ENCODE data around the gene NFIC.
"Not testable (repeated sequence)": the region's sequence is repeated elsewhere in the genome, so short reads cannot be mapped to it uniquely, and the experiment has no call there.

Gene NFIC

DNA sequence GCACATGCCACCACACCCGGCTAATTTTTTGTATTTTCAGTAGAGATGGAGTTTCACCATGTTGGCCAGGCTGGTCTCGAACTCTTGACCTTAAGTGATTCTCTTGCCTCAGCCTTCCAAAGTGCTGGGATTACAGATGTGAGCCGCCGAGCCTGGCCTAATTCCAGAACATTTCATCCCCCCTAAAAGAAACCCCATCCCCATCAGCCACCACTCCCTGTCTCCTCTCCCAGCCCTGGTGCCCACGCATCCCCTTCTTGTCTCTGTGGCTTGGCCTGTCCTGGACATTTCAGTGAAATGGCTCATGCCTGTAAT is 63.9 kb downstream of the NFIC start:
- DNase-seq = not testable (repeated sequence)

DNA sequence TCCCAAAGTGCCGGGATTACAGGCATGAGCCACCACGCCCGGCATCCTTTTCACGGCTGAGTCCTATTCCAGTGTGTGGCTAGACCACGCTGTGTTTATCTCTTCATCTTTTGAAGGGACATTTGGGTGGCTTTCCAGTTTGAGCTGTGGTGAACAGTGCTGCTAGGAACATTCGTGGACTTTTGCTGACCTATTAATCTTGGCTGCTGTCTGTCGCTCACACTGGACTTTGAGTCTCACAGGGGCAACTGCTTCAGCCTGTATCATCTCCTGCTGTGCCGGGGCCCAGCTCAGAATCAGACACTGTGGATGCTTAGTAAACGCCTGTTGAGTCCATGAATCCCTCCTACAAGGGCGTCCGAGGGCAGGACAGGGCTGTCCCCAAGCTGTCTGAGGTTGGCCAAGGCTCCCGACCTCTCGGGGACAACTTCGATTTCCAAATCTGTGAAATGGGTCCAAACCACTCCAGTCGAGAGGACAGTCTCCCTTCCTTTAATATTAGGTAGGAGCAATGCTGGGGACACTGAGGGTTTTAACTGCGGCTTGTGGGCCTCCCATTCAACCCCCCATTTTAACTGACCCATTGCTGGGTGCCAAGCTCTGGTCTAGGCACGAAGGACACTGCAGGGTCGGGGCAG is 65.5 kb downstream of the NFIC start:
- DNase-seq = no peak

DNA sequence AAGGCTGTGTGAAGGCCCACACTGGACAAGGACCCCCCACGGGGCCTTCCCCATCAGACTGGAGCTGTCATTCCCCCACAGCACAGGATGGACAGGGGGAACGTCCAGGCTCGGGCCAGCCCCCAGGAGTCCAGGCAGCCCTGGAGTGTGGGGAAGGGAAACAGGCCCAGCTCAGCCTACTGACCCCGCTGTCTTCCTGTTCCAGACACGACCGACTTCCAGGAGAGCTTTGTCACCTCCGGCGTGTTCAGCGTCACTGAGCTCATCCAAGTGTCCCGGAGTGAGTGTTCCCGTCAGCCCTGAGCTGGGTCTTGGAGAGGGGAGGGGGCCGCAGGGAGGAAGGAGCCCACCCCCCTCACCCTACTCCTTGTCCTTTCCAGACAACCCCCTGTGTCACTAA is 66.9 kb downstream of the NFIC start:
- no peak for DNase-seq

DNA sequence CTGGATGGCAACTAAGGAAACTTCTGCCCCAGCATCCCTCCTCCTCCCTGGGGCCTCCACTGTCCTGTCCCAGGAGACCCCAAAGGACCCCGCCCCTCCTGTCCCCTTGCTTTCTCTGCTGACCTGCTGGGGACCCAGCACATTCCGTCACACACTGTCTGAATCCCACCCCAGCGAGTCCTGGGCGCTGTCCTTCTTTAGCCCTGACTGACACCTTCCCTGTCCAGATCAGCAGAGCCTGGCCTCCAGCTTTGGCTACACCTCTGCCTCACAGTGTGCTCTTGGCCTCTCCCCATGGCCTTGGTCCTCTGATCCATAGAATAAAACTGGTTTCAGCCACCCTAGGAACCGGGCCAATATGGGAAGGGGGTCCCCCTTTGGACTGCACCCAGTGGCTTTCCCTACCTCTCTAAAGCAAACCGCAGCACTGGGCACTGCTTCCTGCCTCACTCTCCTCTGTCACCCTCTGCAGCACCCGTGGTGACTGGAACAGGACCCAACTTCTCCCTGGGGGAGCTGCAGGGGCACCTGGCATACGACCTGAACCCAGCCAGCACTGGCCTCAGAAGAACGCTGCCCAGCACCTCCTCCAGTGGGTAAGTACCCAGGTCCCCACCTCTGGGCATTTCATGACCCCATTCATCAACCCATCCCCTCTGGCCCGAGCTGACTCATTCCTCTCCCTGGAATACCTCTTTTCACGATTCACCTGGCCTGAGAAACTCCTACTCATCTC is 67.6 kb downstream of the NFIC start:
- no peak for DNase-seq

DNA sequence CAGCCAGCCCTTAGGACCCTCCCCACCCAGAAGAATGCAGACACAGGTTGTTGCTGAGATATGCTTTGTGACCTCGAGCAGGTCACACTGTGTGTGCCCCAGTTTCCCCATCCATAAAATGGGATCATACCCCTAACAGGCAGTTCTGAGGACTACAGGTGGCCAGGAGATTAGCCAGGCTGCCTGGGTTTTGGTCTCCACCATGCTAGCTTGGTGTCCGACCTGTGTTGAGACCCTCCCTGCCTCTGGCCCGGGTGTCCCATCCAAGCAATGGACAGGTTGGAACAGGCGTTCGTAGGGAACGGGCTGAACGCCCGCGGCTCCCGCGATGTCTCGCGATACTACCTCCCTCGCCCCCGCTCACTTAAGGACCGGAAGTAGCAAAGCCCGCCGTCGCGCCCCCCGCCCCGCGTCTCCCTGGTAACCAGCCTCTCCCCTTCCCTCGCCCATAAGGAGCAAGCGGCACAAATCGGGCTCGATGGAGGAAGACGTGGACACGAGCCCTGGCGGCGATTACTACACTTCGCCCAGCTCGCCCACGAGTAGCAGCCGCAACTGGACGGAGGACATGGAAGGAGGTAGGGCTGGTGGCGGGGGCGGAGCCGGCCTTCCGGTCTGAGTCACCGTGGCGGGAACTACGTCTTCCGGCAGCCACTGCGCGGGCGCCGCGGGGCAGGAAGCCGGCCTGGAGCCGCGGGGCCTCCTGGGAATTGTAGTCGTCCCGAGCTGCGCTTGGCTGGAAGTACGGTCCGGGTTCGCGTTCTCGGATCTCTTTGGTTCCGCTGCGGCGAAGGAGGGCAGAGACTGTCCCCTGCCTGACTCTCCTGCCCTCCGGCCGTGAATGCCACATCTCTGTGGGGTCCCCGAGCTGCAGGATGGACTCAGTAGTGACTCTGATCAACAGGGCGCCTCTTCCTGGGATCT is 68.5 kb downstream of the NFIC start:
- peak; percentile 94 for DNase-seq

DNA sequence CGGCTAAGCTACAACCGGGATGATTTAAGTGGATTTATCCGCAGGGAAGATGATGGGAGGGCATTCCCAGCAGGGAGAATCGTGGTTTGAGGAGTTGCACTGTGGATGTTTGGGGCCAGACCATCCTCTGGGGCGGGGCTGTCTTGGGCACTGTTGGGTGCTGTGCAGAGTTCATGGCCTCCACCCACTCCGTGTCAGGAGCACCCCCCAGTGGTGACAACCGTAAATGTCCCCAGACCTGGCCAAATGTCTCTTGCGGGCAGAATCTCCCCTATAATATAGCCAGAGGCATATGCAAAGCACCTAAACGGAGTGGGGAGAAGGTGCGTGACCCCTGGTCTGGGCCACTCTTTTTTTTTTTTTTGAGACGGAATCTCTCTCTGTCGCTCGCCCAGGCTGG is 73.7 kb downstream of the NFIC start:
- DNase-seq = no peak

DNA sequence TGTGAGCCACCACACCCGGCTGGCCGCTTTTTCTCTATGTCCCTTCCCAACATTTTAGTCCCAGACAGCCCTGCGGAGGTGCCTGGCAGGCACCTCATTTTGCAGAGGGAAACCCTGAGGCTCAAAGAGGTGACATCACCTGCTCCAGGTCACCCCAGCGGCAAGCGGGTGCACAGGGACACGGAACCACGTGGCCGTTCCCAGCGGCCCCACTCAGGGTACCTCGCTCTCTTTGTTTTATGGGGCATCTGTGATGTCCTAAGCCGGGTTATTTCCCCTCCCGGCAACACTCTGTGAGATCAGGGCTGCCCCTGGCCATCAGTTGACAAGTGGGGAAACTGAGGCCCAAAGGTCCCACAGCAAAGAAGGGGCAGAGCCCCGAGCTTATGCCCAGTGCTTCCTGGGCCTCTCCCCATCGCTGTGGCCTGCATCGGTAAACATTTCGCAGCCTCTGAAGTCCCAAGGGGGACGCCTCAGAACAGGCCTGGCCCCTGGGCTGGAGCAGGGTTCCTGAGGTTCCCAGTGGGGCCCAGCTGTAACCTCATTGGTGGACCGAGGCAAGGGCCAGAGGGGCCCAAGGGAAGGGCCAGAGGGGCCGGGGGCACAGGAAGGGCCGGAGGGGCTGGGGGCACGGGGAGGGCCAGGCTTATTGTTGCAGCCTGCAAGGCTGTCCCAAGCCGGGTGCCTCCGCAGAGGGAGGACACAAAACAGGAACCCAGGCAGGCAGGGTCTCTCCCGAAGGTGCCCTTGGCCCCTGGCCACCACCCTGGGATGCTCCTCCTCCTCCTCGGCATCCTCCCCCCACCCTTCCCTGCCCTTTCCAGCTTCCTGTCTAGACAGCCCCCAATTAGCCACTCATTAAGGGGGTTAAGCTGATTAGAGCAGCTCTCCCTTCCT is 75.0 kb downstream of the NFIC start:
- DNase-seq = no peak

DNA sequence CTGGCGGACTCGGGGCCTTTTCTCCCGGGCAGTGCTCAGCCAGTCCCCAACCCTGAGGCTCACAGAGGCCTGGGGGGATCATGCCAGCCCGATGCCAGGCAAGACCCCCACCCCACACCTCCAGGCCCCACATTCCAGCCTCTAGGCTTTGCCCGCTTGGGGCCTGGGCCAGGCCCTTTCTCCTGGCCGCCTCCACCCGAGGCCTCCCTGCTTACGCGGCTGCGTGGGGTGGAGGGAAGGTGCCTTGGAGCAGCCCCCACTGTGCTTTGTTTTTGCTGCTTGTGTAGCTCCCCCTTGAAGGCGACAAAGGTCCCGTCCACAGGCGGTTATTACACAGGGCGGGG is 75.6 kb downstream of the NFIC start:
- DNase-seq = no peak

DNA sequence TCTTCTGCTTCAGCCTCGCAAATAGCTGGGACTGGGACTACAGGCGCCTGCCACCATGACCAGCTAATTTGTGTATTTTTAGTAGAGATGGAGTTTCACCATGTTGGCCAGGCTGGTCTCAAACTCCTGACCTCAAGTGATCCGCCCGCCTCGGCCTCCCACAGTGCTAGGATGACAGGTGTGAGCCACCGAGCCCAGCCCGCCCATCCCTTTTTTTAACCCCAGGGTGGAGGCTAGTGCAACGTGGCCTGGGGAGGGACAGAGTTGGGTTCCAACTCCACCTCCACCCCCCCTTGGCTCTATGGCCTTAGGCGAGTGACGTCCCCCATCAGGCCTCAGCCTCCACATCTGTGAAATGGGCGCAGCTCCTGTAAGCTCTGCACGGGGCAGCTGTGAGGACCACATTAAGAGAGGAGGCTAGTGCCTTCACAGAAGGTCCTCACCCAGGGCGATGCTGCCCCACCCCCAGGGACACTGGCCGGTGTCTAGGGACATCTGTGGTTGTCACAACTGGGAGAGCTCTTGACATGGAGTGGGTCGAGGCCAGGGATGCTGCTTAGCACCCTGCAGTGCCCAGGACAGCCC is 76.2 kb downstream of the NFIC start:
- no peak for DNase-seq

DNA sequence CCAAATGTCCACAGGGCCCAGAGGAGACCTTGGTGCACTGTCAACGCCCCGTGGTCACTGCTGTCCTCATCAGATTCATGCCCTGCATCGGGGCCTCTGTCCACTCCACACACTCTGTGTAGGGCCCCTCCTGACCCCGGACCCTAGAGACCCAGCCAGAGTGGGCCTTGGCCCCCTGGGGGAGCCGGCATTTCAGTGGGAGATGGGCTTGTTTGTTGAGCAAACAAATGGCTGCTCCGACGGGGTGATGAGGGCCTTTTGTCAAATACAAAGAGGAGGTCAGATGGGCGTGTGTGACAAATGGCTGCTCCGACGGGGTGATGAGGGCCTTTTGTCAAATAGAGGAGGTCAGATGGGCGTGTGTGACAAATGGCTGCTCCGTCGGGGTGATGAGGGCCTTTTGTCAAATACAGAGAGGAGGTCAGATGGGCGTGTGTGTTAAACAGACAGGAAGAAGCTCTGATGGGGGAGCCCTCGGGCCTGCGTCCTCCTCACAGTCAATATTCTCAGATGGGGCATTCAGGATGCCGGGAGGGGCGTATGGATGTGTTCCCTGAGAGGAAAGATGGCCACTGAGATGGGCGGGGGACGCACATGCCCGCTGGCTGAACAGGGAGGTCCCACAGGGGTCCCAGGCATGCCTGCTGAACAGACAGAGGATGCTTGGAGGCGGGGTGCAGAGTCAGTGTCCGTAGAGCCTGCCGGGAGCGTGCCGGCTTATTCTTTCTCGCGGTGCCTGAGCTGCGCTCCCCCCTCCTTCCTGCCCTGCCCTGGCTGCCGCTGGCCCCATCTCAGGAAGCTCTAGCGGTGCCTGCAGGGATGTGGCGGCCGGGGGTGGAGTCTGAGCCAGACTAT is 77.7 kb downstream of the NFIC start:
- DNase-seq = no peak

DNA sequence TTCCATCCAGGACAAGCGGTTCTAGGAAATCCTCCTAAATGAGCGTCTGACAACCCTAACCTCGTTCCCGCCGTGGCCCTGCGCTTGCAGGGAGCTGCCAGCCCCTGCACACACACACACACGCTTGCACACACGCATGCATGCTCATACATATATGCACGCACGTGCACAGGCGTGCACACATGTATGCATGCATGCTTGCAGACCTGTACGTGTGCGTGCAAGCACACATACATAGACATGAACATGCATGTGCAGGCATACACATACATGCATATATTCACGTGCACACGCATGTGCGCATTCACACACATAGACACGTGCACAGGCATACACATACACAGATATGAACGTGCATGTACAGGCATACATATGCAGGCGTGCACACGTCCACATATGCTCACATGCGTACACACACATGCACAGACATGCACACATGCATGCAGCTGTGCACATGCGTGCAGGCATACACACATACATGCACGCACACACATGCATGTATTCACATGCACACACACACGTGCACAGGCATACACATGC is 78.4 kb downstream of the NFIC start:
- no peak for DNase-seq

DNA sequence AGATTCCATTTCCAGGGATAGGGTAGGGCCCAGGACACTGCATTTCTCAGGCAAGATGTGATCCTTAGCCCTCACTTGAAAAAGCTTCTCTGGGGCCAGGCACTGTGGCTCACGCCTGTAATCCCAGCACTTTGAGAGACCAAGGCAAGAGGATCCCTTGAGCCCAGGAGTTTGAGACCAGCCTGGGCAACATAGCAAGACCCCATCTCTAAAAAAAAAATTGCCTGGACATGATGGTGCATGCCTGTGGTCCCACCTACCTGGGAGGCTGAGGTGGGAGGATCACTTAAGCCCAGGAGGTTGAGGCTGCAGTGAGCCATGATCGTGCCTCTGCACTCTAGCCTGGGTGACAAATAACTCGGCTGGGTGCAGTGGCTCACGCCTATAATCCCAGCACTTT is 80.3 kb downstream of the NFIC start:
- not testable (repeated sequence) for DNase-seq

DNA sequence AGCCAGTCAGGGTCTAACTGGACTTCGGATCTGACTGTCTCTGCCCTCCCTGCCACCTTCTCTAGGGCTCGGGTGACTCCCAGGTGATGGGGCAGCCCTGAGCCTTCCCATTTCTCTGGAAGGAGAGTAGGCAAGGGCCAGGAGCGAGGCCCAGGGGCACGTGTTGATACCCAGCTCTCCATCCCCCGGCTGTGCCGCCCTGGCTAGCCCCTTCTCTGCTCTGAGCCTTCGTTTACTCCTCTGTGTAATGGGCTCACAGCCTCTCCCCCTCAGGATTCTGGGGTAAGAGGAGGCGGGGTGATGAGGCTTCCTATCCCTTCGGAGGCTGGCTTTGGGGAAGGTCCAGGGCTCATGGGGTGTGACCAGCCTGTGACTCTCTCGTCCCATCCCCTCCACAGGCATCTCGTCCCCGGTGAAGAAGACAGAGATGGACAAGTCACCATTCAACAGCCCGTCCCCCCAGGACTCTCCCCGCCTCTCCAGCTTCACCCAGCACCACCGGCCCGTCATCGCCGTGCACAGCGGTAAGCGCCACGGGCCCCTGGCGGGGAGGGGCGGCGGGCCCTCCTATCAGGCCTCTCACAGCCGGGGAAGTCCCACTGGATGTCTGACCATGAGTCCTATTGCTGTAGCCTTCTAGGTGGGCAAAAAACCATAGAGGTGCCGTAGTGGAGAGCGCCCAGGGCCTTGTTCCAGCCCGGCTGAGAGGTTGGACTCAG is 82.4 kb downstream of the NFIC start:
- no peak for DNase-seq

DNA sequence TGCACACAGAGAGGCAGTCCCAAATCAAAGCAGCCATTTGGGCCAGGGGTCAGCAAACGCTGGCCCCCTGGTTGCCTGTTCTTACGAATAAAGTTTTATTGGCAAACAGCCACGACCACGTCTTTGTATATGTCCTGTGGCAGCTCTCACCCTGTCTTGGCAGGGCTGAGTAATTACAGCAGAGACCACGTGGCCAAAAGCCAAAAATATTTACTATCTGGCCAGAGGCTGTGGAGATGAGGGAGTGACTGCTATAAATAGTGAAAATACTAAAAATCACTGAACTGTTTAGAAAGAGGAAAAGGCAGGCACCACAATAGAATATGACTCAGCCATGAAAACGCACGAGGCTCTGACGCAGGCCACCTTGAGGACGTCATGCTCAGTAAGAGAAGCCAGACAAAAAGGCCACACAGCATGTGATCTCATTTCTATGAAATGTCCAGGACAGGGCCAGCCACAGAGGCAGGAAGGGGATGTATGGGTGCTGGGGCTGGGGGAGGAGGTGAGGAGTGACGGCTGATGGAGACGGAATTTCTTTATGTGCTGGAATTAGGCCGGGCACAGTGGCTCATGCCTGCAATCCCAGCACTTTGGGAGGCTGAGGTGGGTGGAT is 84.5 kb downstream of the NFIC start:
- DNase-seq = no peak

DNA sequence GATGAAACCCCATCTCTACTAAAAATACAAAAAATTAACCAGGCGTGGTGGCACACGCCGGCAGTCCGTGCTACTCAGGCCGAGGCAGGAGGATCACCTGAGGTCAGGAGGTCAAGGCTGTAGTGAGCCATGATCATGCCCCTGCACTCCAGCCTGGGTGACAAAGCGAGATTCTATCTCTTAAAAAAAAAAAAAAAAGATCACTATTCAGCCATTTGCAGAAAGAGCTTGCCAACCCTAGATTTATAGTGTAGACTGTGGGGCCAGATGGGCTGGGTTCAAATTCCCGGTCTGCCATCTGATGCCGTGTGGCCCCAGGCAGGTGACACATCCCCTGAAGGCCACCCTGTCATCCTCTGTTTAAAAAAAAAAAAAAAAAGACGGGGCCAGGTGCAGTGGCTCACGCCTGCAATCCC is 85.1 kb downstream of the NFIC start:
- DNase-seq = no peak

DNA sequence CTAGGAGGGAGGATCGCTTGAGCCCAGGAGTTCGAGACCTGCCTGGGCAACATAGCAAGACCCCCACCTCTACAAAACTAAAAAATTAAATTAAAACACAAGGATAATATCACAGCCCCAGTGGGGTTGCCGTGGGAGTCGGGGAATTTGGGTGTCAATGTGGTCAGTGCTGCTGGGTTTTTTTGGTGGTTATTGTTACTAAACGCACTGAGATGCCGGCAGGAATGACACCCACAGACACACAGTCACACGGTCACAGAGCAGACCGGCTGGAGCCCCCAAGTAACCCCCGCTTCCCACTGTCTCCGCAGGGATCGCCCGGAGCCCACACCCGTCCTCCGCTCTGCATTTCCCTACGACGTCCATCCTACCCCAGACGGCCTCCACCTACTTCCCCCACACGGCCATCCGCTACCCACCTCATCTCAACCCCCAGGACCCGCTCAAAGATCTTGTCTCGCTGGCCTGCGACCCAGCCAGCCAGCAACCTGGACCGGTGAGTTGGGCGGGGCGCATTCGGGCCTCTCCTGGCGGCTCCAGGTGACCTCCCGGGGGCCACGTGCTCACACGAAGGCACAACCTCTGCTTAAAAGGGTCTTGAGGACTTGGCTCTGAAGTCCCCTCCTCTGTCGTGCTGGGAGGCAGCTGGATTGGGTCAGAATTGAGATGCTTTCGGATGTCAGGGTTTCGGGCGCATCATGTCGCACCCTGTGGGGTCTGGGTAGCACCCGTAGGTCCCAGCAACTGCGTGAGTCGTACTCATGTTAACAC is 86.0 kb downstream of the NFIC start:
- DNase-seq = no peak

DNA sequence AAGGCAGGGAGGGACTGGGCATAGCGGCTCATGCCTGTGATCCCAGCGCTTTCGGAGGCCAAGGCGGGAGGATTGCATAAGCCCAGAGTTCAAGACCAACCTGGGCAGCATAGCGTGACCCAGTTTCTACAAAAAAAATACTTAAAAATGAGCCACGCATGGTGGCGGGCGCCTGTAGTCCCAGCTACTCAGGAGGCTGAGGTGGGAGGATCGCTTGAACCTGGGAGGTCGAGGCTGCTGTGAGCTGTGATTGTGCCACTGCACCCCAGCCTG is 86.5 kb downstream of the NFIC start:
- not testable (repeated sequence) for DNase-seq

DNA sequence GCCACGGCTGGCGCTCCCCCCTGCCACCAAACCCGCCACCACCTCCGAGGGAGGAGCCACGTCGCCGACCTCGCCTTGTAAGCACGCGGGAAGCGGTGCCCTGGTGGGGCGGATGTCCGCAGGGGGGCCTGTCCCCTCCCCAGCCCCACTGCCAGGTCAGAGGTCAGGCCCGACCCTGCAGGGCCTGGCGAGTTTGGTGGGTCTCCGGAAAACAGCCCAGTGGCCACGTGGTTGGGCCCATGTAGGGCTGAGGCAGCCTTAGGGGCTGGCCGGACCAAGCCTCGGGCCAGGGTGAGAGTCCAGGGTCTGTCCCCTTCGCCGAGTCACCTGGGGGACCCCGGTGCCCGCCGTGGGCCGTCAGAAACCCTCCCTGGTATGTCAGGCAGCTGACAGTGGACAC is 87.5 kb downstream of the NFIC start:
- no peak for DNase-seq

DNA sequence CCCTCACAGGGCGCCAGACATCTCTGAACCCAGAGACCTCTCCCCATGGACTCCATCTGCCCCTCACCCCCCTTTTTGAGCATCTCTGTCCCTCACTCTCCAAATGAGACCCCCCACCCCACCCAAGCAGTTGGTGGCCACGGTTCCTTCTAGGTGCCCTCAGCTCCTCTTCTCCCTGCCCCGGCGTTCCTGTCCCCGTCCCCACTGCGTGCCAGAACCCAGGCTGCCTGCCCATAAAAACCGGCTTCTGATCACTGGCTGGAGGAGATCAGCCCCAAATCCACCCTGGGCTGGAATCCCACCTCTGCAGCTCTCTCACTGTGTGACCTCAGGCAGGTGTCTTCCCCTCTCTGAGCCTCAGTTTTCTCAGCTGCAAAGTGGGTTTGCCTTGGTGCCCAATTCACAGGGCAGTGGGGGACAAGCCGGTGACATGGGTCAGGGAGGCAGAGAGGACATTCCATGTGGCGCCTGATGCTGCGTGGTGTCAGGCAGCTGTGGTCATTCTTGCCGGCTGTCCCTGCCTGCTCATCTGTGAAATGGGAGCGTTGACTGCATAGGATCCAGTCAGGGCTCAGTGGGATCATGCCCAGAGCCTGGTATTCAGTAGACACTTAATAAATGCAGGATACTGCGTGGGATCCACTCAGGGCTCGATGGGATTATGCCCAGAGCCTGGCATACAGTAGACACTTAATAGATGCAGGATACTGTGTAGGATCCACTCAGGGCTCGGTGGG is 88.4 kb downstream of the NFIC start:
- no peak for DNase-seq
